ENCODE measurements around the gene HOATZ. TPM values are rescaled to one million over a fixed set of nuclear protein-coding genes. Genes with fewer than 3 reads are reported as not detected.

The HOATZ gene
- polyA plus RNA-seq, 1 of the 3 experiments (the other 2 are of a cell fraction), result 4.9 TPM

- ChIA-PET CTCF (interaction anchor here (0.8 to 1.4 kb wide), 8 partner anchors 9 to 726 kb away, joined by 3 to 4 read pairs (median 3); no protein-coding TSS in a partner anchor), POLR2A (no interaction called here)
- no peak for DNase-seq
- H3K27me3 ChIP-seq (ENCODE audit: insufficient read depth), result no peaks in the 10 kb centered on the region
- H3K9me2 ChIP-seq, result no peaks in the 10 kb centered on the region
- peak overlapping the region; percentile 5; the same call in 1 of the 2 replicates for H3K4me2 ChIP-seq
- H3K4me3 ChIP-seq (ENCODE audit: low read depth in 2 of 2, low read length in 1 of 2), result no peak overlapping the region
- no peaks in the 10 kb centered on the region for H4K20me1 ChIP-seq (ENCODE audit: insufficient read depth)
- peaks cover 61 to 79% of the 10 kb centered on the region in 2 experiments for H3K36me3 ChIP-seq (replicated peaks in 1 of 2; ENCODE audit: control insufficient read depth in 1 of 2, insufficient read depth in 2 of 2, low read length in 1 of 2)
- peak overlapping the region; percentile 71 for H3K9ac ChIP-seq
- H3K4me1 ChIP-seq (ENCODE audit: control insufficient read depth in 1 of 2, insufficient read depth in 2 of 2, low read depth in 1 of 2, low read length in 1 of 2), result peaks cover 11 to 45% of the 10 kb centered on the region in 2 experiments
- peaks cover 42% of the 10 kb centered on the region; the same call in 1 of the 2 replicates for H3K79me2 ChIP-seq (ENCODE audit: insufficient read depth)
- peaks cover 84% of the 10 kb centered on the region for H3F3A ChIP-seq (replicated peaks; ENCODE audit: insufficient read depth)
- no peaks in the 10 kb centered on the region for H3K9me3 ChIP-seq
- no peak overlapping the region for H2AFZ ChIP-seq (ENCODE audit: low read depth)
- TF ChIP-seq POLR2AphosphoS5 (IDR thresholded peaks at IDR 0.05; ENCODE audit: low read depth, low read length), result no peak
- TF ChIP-seq NRF1 (IDR thresholded peaks at IDR 0.05; ENCODE audit: low read depth, low read length), result no peak
- no peak for TF ChIP-seq JUND (IDR thresholded peaks at IDR 0.05)
- TF ChIP-seq YY1 (IDR thresholded peaks at IDR 0.05; ENCODE audit: low read depth), result no peak
- TF ChIP-seq, protein P1, sequence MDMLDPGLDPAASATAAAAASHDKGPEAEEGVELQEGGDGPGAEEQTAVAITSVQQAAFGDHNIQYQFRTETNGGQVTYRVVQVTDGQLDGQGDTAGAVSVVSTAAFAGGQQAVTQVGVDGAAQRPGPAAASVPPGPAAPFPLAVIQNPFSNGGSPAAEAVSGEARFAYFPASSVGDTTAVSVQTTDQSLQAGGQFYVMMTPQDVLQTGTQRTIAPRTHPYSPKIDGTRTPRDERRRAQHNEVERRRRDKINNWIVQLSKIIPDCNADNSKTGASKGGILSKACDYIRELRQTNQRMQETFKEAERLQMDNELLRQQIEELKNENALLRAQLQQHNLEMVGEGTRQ (IDR thresholded peaks at IDR 0.05; ENCODE audit: borderline replicate concordance, low read depth, low read length), result no peak
- TF ChIP-seq EZH2phosphoT487 (IDR thresholded peaks at IDR 0.05; ENCODE audit: borderline replicate concordance, low read depth), result no peak
- no peak for TF ChIP-seq FOXJ3 (CRISPR knock-in tag; IDR thresholded peaks at IDR 0.05)
- no peak for TF ChIP-seq MEF2A (IDR thresholded peaks at IDR 0.05; ENCODE audit: borderline replicate concordance, low read depth)
- TF ChIP-seq CHD2 (IDR thresholded peaks at IDR 0.05; ENCODE audit: low read length, partially characterized antibody), result no peak
- no peak for TF ChIP-seq PBX3 (IDR thresholded peaks at IDR 0.05)
- TF ChIP-seq GATA2 (CRISPR knock-in tag; IDR thresholded peaks at IDR 0.05), result no peak
- TF ChIP-seq RXRA (IDR thresholded peaks at IDR 0.05; ENCODE audit: borderline replicate concordance, low read depth), result no peak
- TF ChIP-seq FOXM1 (IDR thresholded peaks at IDR 0.05; ENCODE audit: low read depth), result no peak
- no peak for TF ChIP-seq ZBTB33 (IDR thresholded peaks at IDR 0.05; ENCODE audit: borderline replicate concordance, low read depth)
- TF ChIP-seq TAF1 (IDR thresholded peaks at IDR 0.05; ENCODE audit: borderline replicate concordance, low read depth, low read length), result no peak
- no peak for TF ChIP-seq EP300 (IDR thresholded peaks at IDR 0.05; ENCODE audit: borderline replicate concordance in 1 of 2, low read depth in 1 of 2, low read length in 1 of 2)
- H3K27ac ChIP-seq (ENCODE audit: low read depth in 2 of 2, low read length in 1 of 2), result peak overlapping the region; percentile 95 to 99
Observed at GRCh38 chr11:111554532-111554931, 40.0 kb downstream of the HOATZ start.

All from SK-N-SH (cell line).